Tibial nerve (tissue), 4 donors: ENCODE results near the gene NCAPG2. TPM values are rescaled to one million over a fixed set of nuclear protein-coding genes. Genes with fewer than 3 reads are reported as not detected.
A peak's percentile ranks its signal among the peaks of the same experiment; 100 is the strongest.

Experiments
- DNase-seq, 2 donors: peaks; one replicate each; pipeline ENCODE4 v3.0.0-alpha.2; 2019; ENCODE audit warnings: low spot score in 2 of 2
- H3K27ac ChIP-seq, 4 donors: fragments of 200-600 bp; sonication (generic) in 3 of 4; one replicate each; pipeline ENCODE4 v1.5.1; 2017 to 2019; ENCODE audit warnings: mild to moderate bottlenecking in 1 of 4
- H3K27me3 ChIP-seq, 2 donors: fragments of 200-600 bp; sonication (generic) in 1 of 2; one replicate each; pipeline versions ENCODE4 v1.5.1 to v1.6.0; 2017 to 2019
- H3K36me3 ChIP-seq, 3 donors: fragments of 200-600 bp; sonication (generic); one replicate each; pipeline ENCODE4 v1.5.1; 2018 to 2019
- H3K4me1 ChIP-seq, 4 donors: fragments of 200-600 bp; sonication (generic) in 3 of 4; one replicate each; pipeline ENCODE4 v1.5.1; 2017 to 2019
- H3K4me3 ChIP-seq, 4 donors: fragments of 200-600 bp; sonication (generic) in 3 of 4; one replicate each; pipeline ENCODE4 v1.5.1; 2017 to 2019; ENCODE audit warnings: mild to moderate bottlenecking in 1 of 4, moderate library complexity in 1 of 4
- H3K9me3 ChIP-seq, 4 donors: fragments of 200-600 bp; sonication (generic) in 3 of 4; one replicate each; pipeline ENCODE4 v1.5.1; 2017 to 2019
- CTCF ChIP-seq, 5 experiments: fragments of 200-600 bp in 3 of 5; fragments of 450-650 bp in 2 of 5; sonication (generic) in 3 of 5; IDR thresholded peaks; one replicate each; pipeline ENCODE4 v1.5.1; 2016 to 2019; ENCODE audit warnings: antibody characterized with exemption in 5 of 5, mild to moderate bottlenecking in 3 of 5, moderate library complexity in 2 of 5
- EP300 ChIP-seq, 2 donors: sonication (generic); formaldehyde crosslinking; IDR thresholded peaks; one replicate each; pipeline ENCODE4 v1.6.1; 2017; ENCODE audit warnings: antibody characterized with exemption in 2 of 2, mild to moderate bottlenecking in 1 of 2
- POLR2A ChIP-seq, 2 donors: fragments of 450-650 bp; IDR thresholded peaks; one replicate each; pipeline ENCODE4 v1.6.1; 2017; ENCODE audit warnings: antibody characterized with exemption in 2 of 2, mild to moderate bottlenecking in 2 of 2, moderate library complexity in 2 of 2
- WGBS, 2 donors: methylation state at CpG; one replicate each; pipeline ENCODE4 v1.1.5; 2018; 5-methylcytosine and 5-hydroxymethylcytosine counted together
- total RNA-seq, 4 donors: library from RNA; depleted of rRNA; stranded (reverse); fragments of >200 nt; gene quantifications; one replicate each; pipeline ENCODE4 v1.1.0, GENCODE V29; 2016

Gene NCAPG2
- total RNA-seq, 4 donors from 2014 or later: 6.5 to 17.9 (median 11.0) TPM

- Histone ChIP-seq H3K27ac (peak within 1 kb of the TSS in 1 of 4 donors; percentile 46), H3K27me3 (peaks cover 0 to 41% of the 10 kb centered on the region in 2 donors), H3K36me3 (no peaks in the 10 kb centered on the region), H3K4me1 (peaks cover 0 to 27% (median 7%) of the 10 kb centered on the region in 4 donors), H3K9me3 (no peaks in the 10 kb centered on the region), H3K4me3 (peak within 1 kb of the TSS in 3 of 4 donors; percentile 12 to 51 (median 27))
- peak; percentile 17 to 26 for DNase-seq
- TF ChIP-seq POLR2A (IDR thresholded peaks at IDR 0.05) (no peak), EP300 (IDR thresholded peaks at IDR 0.05) (no peak), CTCF (IDR thresholded peaks at IDR 0.05) (no peak)
- WGBS, 2 donors: 0 to 5% methylated on average over 4 to 16 of the region's 110 CpGs
Observed at GRCh38 chr7:158587162-158588084, 117.2 kb downstream of the NCAPG2 start, which contains the start of gene PTPRN2. Gene PTPRN2, minus strand, starts transcription at chr7:158587823.

DNA sequence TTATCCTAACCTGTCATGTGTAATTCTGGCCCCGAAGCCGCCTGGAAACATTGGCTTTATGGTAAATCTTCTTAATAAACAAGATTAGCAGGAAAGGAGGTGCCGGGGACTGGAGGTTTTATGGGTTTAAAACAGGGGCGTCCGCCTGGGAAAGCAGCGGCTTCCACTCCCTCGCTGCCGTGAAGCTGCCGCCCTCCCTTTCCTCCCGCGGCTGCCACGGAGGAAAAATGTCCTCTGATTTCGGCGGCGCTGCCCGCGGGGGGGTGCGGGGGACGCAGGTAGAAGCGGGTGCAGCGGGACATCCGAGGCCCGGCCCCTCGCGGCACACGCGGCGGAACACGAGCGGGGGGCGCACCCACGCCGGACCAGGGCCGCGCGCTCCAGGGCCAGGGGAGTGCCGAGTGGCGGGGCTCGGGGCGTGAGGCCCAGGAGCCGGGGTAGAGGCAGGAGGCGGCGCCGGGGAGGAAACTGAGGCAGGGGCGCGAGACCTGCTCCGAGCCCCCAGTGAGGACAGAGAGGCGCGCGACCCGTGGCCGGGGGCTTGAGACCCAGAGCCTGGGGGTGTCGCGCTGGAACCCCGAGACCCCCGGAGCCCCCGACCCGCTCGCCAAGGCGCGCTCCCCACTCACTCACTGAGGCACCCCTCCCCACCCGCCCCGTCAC, 118.0 kb downstream of the NCAPG2 start:
- Histone ChIP-seq H3K36me3 (no peaks in the 10 kb centered on the region), H3K27ac (no peak overlapping the region), H3K4me3 (peak overlapping the region in 2 of 4 donors; percentile 3 to 51), H3K27me3 (peaks cover 0 to 41% of the 10 kb centered on the region in 2 donors), H3K4me1 (peaks cover 0 to 27% (median 7%) of the 10 kb centered on the region in 4 donors), H3K9me3 (no peaks in the 10 kb centered on the region)
- 2 to 4% methylated on average over 31 to 40 of the region's 63 CpGs for WGBS, 2 donors
- no peak for DNase-seq
- no peak for TF ChIP-seq POLR2A (IDR thresholded peaks at IDR 0.05)
- no peak for TF ChIP-seq EP300 (IDR thresholded peaks at IDR 0.05)
- TF ChIP-seq CTCF (IDR thresholded peaks at IDR 0.05): no peak

DNA sequence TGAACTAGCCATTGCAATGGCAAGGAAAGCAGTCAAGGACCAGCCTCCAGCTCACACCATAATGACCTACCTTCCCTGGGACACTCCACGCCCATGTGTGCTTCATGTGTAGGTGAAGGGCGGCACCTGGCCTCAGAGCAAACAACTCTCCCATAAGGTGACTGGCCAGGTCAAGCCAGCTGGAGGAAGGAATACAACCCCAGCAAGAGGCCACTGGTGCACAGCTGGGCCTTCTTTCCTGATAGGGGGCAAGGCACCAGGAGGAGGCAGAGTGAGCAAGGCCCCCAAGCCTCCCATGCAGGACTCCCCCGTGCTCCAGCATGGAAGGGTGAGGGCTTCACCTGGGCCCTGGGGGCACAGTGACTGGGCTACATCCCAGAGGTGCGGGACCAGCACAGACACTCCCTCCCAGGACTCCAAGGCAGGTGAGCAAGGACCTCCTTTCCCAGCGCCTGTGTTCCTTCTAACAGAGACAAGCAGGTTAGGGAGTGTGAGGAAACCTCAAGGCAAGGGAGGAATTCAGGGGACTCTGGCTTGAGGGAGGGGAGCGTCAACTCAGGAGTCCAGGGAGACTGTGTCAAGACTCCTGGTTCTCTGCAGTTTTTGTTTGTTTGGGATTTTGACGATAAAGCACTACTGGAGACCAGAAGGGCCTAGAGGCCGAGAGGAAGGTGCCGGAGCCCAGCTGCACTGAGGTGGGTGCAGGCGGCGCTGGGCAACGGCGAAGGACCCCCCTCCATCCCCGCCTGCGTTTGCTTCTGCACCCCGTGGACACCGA, 118.7 kb downstream of the NCAPG2 start:
- DNase-seq: no peak
- H3K4me3 ChIP-seq: peak overlapping the region in 2 of 4 donors; percentile 3 to 51
- WGBS, 2 donors: 43 to 47% methylated on average over 17 of the region's 17 CpGs

GRCh38 chr7:158584407-158584806, 120.2 kb downstream of the NCAPG2 start:
- H3K27me3 ChIP-seq: peaks cover 0 to 41% of the 10 kb centered on the region in 2 donors

More for the DNA sequence above, 118.7 kb downstream of the NCAPG2 start:
- no peaks in the 10 kb centered on the region for H3K36me3 ChIP-seq
- peaks cover 0 to 5% (median 0%) of the 10 kb centered on the region in 4 donors for H3K9me3 ChIP-seq
- no peak for TF ChIP-seq POLR2A (IDR thresholded peaks at IDR 0.05)
- TF ChIP-seq EP300 (IDR thresholded peaks at IDR 0.05): no peak
- TF ChIP-seq CTCF (IDR thresholded peaks at IDR 0.05): no peak
- no peak overlapping the region for H3K27ac ChIP-seq
- peaks cover 0 to 27% (median 7%) of the 10 kb centered on the region in 4 donors for H3K4me1 ChIP-seq
- H3K27me3 ChIP-seq: peaks cover 0 to 41% of the 10 kb centered on the region in 2 donors

More at GRCh38 chr7:158584407-158584806, 120.2 kb downstream of the NCAPG2 start:
- WGBS, 2 donors: 72 to 77% methylated on average over 8 of the region's 8 CpGs
- no peak for DNase-seq
- Histone ChIP-seq H3K4me1 (peaks cover 0 to 27% (median 7%) of the 10 kb centered on the region in 4 donors), H3K4me3 (no peak overlapping the region), H3K27ac (no peak overlapping the region), H3K36me3 (no peaks in the 10 kb centered on the region), H3K9me3 (peaks cover 0 to 20% (median 0%) of the 10 kb centered on the region in 4 donors)
- TF ChIP-seq EP300 (IDR thresholded peaks at IDR 0.05) (no peak), POLR2A (IDR thresholded peaks at IDR 0.05) (no peak), CTCF (IDR thresholded peaks at IDR 0.05) (no peak)
